Muscle layer of colon (tissue), 2 donors: ENCODE measurements around the gene PDRG1.

Source experiments
- H3K27ac ChIP-seq: one replicate; pipeline ENCODE4 v1.7.0; 2013; ENCODE audit warnings: low read depth, mild to moderate bottlenecking, low read length, moderate library complexity
- H3K27me3 ChIP-seq, 2 donors: one replicate each; pipeline ENCODE4 v1.7.0; 2013; ENCODE audit warnings: low read length in 2 of 2, mild to moderate bottlenecking in 2 of 2; ENCODE audit not compliant: insufficient read depth in 2 of 2, control insufficient read depth in 1 of 2
- H3K36me3 ChIP-seq: one replicate; pipeline ENCODE4 v1.7.0; 2013; ENCODE audit warnings: mild to moderate bottlenecking, low read length; ENCODE audit not compliant: insufficient read depth
- H3K4me1 ChIP-seq: one replicate; pipeline ENCODE4 v1.7.0; 2013; ENCODE audit warnings: mild to moderate bottlenecking, low read length; ENCODE audit not compliant: insufficient read depth
- H3K4me3 ChIP-seq, 2 donors: one replicate each; pipeline ENCODE4 v1.7.0; 2013; ENCODE audit warnings: low read length in 2 of 2, low read depth in 1 of 2, mild to moderate bottlenecking in 1 of 2, moderate library complexity in 1 of 2
- H3K9ac ChIP-seq: one replicate; pipeline ENCODE4 v1.7.0; 2013; ENCODE audit warnings: low read length
- H3K9me3 ChIP-seq: one replicate; pipeline ENCODE4 v1.7.0; 2013; ENCODE audit warnings: mild to moderate bottlenecking, low read length
- donor health status: abdominal sarcoma.
- donor health status: Adenocarcinoma of cecum.

PDRG1 gene

DNA sequence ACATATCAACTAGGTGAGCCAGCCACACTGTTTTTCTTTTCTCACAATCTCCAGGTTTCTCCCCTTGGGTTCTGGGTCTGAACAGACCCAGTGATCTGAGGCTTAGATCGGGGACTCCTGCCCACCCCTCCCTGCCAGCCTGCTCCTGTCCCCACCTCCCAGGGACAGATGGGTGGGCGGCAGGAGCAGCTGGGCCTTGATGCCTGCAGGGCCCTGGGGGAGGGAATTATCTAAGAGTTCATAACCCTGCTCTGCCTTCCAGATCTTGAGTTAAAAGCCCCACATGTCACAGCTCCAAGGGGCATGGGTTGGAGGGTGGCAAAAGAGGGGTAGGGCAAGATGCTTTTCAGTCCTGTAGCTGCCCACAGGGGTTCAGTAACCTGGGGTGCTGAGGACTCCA lies 10.9 kb upstream of the PDRG1 start:
- Histone ChIP-seq H3K4me3 (no peak overlapping the region), H3K9ac (no peak overlapping the region), H3K27ac (no peak overlapping the region), H3K4me1 (no peaks in the 10 kb centered on the region), H3K27me3 (peaks cover 10 to 17% of the 10 kb centered on the region in 2 donors), H3K9me3 (no peaks in the 10 kb centered on the region), H3K36me3 (no peaks in the 10 kb centered on the region)

DNA sequence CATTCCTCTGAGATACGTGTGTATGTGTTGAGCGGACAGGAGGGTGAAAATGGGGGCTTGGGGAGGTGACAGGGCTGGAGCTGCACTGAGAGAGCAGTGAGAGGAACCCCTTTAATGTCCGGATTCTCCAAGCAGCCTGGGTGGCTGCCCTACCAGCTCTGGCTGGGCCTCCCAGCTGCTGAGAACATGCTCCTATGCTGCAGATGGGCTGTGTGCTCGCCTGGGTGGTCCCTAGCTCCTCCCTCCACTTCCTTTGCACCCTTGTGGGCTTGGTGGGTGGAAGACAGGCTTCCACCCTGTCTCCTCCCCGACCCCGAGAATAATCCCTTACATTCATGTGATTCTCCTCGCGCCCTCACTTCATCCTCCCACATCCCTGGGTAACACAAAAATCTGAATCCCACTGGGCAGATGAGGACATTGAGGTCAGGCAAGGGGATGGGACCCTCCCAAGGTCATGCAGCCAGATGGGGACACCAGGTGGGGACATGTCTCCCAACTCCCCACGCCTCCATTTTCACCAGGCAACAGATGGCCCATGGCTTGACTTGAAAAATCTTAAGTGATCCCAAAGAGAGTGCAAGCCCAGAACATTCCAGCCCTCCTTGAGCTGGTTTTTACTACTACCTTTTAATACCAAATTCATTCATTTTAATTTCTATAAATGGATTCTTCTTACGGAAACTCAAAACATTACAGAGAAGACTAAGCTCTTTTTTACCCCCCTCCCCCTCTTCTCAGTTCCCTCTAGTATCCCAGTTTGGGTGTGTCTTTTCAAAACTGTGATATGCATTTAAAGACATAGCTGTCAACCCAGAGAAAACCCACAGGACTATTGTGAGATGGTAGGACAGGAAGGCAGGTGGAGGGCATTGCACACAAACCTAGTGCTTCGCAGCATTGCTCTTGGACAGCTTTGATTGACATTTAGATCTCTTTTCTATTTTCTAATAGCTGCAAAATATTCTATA lies 5.0 kb upstream of the PDRG1 start:
- no peaks in the 10 kb centered on the region for H3K4me1 ChIP-seq
- H3K4me3 ChIP-seq, result no peak overlapping the region
- no peaks in the 10 kb centered on the region for H3K9me3 ChIP-seq
- H3K36me3 ChIP-seq, result no peaks in the 10 kb centered on the region
- H3K9ac ChIP-seq, result no peak overlapping the region
- no peak overlapping the region for H3K27ac ChIP-seq
- no peaks in the 10 kb centered on the region for H3K27me3 ChIP-seq

DNA sequence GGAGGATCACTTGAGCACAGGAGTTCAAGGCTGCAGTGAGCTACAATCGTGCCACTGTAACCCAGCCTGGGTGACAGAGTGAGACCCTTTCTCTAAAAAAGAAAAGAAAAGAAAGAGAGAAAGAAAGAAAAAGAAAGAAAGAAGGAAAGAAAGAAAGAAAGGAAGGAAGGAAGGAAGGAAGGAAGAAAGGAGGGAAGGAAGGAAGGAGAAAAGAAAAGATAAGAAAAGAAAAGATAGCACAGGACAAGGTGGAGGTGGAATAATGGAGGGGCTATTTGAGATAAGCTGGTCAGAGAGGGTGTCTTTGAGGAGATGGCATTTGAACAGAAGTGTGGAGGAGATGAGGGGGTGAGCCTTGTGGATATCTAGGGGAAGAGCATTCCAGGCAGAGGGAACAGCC lies 2.7 kb upstream of the PDRG1 start:
- no peak overlapping the region for H3K4me3 ChIP-seq
- H3K27ac ChIP-seq, result no peak overlapping the region

DNA sequence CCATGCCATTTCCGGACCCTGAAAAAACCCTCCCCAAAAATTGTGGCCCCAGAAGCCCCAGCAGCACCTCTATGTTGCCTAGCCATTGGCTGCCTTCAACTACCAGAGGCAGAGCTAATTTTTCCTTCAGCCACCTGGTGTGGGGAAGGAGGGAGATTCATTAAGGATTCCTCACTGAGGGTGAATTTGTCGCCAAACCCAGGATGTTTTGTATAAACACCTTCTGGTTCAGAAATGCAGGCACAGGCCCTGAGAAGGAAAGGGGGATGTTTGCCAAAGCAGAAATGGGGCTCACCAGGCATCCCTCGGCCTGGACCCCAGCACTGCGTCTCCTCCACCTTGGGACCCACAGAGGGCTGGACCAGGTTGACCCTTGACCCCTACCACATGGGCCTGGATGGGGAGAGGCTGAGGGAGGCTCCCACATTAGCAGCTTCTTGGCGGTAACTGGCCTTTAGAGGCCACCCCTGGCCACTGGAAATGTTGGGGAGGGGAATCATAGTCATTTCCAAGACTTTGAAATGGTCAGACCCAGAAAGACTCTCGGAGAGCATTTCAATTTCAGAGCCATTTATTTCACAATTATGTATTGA lies 1.8 kb upstream of the PDRG1 start:
- no peak overlapping the region for H3K9ac ChIP-seq
- no peak overlapping the region for H3K27ac ChIP-seq
- peaks cover 5% of the 10 kb centered on the region for H3K36me3 ChIP-seq

More for the DNA sequence above, 2.7 kb upstream of the PDRG1 start:
- Histone ChIP-seq H3K4me1 (peaks cover 16% of the 10 kb centered on the region), H3K27me3 (no peaks in the 10 kb centered on the region), H3K9me3 (no peaks in the 10 kb centered on the region), H3K36me3 (no peaks in the 10 kb centered on the region), H3K9ac (no peak overlapping the region)

DNA sequence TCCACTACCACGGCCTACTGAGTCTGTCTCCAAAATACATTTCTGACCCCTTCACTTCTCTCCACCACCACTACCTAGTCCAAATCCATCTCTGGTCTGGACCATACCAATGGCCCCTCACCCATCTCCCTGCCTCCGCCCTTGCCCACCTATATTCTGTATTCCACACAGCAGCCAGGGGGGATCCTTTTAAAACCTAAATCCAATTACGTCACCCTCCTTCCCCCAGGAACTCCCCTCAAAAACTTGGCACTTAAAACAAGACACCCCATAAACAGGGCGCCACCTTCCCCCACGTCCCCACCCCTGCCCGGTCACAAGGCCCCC lies 680 bp downstream of the PDRG1 start:
- peaks cover 30% of the 10 kb centered on the region for H3K36me3 ChIP-seq
- peak overlapping the region; percentile 88 for H3K9ac ChIP-seq
- H3K4me3 ChIP-seq, result peak overlapping the region; percentile 88 to 90
- peaks cover 16% of the 10 kb centered on the region for H3K4me1 ChIP-seq
- H3K27me3 ChIP-seq, result no peaks in the 10 kb centered on the region
- peak overlapping the region; percentile 84 for H3K27ac ChIP-seq
- H3K9me3 ChIP-seq, result no peaks in the 10 kb centered on the region

More for the DNA sequence above, 1.8 kb upstream of the PDRG1 start:
- Histone ChIP-seq H3K4me3 (no peak overlapping the region), H3K27me3 (no peaks in the 10 kb centered on the region), H3K4me1 (peaks cover 16% of the 10 kb centered on the region), H3K9me3 (no peaks in the 10 kb centered on the region)

DNA sequence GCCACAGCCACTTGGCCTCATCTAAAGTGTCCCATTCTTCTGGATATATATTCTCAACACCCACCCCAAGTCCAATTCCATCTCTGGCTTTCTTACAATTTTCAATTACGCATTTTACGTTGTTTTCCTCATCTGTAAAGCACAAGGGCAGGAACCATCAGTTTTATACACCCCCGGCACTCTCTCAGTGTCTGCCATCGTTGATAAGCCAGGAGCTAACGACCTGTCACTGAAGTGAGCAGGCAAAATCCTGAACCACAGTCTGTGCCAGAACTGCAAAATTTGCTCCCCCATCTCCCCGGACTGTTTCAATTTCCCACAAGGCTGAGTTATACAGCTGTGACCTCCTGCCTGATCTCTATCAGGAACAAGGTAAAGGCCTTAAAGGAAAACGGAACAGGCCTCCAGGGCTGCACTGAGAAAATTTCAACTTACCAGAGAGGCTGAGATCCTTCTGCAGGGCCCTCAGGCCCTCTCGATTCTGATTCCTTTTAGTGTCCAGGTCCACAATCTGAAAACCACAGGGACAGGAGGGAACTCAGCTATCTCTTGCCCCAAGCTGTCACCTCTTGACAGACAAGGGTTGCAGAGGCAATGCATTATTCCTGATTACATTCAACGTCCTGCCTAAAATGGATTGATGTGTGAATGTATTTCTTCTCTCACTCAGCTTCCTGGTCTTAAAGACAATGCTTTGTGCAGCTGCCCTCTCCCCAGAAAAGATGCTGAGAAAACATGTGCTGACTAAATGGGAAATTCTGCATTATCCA lies 1.8 kb downstream of the PDRG1 start:
- Histone ChIP-seq H3K36me3 (peaks cover 41% of the 10 kb centered on the region), H3K27ac (no peak overlapping the region), H3K9ac (peak overlapping the region; percentile 88), H3K27me3 (no peaks in the 10 kb centered on the region), H3K4me1 (peaks cover 16% of the 10 kb centered on the region), H3K4me3 (peak overlapping the region in 1 of 2 donors; percentile 90), H3K9me3 (no peaks in the 10 kb centered on the region)

DNA sequence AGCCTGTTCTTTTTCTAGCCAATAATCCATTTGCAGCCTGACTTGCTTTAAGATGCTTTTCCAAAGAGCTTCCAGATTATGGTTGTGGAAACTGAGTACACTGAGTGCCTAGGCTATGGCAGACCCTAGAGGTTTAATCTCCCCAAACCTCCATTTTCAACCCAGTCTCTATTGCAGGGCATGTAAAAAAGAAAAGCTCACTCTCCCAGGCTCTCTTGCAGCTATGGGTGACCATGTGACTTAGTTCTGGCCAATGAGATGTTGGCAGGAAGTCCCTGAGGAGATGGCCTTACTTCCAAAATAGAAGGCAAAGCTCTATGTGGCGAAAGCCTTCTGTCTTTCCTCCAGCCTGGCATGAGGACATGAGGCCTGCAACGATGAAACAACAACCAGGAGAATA lies 3.8 kb downstream of the PDRG1 start:
- Histone ChIP-seq H3K9me3 (no peaks in the 10 kb centered on the region), H3K4me1 (peaks cover 28% of the 10 kb centered on the region), H3K27ac (no peak overlapping the region), H3K27me3 (no peaks in the 10 kb centered on the region), H3K9ac (no peak overlapping the region), H3K4me3 (no peak overlapping the region), H3K36me3 (peaks cover 53% of the 10 kb centered on the region)

DNA sequence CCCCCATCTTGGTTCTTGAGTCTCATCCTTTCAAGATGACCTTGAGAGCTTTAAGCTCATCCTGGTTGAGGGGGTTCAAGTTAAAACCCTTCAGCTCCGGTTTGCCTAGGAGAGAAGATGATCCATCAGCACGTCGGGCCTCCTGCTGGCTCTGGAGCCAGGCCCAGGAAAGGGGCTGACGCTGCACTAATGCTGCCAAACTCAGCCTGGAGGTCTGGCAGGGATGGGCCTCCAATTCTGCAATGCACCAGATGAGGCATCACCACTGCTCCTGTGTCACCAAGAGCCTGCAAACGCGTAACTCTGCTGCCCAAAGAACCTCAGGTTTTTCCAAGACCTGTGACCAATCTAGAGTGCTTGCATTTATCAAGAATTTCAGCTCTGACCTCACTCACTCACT lies 6.1 kb downstream of the PDRG1 start:
- Histone ChIP-seq H3K36me3 (peaks cover 53% of the 10 kb centered on the region), H3K4me3 (no peak overlapping the region), H3K27ac (no peak overlapping the region), H3K9me3 (no peaks in the 10 kb centered on the region), H3K27me3 (no peaks in the 10 kb centered on the region), H3K9ac (no peak overlapping the region), H3K4me1 (peaks cover 28% of the 10 kb centered on the region)

DNA sequence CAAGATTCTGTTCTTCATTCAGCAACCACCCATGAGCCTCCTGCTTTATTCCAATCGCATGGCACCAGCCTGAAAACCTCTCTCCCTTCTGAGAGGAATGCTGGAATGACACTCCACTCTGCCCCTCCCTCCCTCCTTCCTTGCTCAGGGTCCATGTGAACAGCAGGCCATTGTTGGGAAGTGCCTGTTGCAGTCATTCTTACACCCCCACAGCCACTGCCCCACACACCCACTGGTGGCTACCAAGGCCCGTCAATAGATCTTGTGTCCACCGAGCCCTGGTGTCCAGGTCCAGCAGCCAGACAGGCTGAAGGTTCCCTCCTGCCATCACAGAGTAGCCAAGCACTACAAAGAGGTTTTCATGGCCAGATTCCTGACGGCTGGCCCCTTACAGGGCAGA lies 6.5 kb downstream of the PDRG1 start:
- Histone ChIP-seq H3K27me3 (no peaks in the 10 kb centered on the region), H3K9ac (no peak overlapping the region), H3K4me3 (no peak overlapping the region), H3K4me1 (peaks cover 23% of the 10 kb centered on the region), H3K36me3 (peaks cover 53% of the 10 kb centered on the region), H3K9me3 (no peaks in the 10 kb centered on the region), H3K27ac (no peak overlapping the region)

DNA sequence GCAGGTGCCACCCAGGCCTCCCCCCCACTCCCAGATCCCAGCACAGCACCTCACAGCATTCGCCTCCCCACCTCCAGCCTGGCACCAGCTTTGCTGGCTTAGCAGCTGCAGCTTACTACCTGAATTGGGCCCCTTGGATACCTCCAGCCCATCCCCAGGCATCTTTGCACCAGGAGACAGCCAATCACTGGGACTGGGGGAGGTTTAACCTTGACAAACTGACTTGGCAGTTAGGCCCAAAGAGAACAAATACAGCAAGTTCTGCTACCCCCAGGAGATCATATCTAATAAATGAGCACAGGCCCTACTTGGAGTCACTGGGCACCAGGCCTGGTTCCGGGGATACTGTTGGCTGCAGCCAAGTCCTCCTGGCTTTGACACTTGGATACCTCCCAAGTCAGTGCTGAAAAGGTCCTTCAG lies 8.8 kb downstream of the PDRG1 start:
- Histone ChIP-seq H3K4me3 (no peak overlapping the region), H3K27me3 (no peaks in the 10 kb centered on the region), H3K36me3 (peaks cover 42% of the 10 kb centered on the region), H3K4me1 (peaks cover 17% of the 10 kb centered on the region), H3K27ac (no peak overlapping the region), H3K9ac (no peak overlapping the region), H3K9me3 (no peaks in the 10 kb centered on the region)

DNA sequence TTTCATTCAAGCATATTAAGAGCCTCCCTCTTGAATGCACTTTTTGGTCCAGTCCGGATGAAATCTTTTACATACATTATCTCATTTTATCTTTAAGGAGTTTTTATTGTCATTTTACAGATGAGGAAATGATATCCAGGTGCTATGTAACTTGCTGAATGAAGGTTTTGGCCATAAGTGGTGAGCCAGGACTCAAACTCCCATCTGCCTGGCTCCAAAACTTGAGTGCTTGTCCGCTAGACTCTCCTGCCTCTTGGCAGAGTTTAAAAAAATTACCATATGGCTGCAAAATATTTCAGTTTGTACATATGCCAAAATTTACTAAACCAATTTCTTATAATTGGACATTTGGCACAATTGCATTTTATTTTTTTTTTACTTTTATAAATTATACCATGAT lies 12.2 kb downstream of the PDRG1 start:
- H3K4me1 ChIP-seq, result peaks cover 17% of the 10 kb centered on the region
- no peak overlapping the region for H3K27ac ChIP-seq
- H3K9me3 ChIP-seq, result no peaks in the 10 kb centered on the region
- no peak overlapping the region for H3K9ac ChIP-seq
- peaks cover 8% of the 10 kb centered on the region for H3K36me3 ChIP-seq
- H3K27me3 ChIP-seq, result no peaks in the 10 kb centered on the region
- no peak overlapping the region for H3K4me3 ChIP-seq
